ENCODE results near the gene FGF18. TPM values are rescaled to one million over a fixed set of nuclear protein-coding genes. Genes with fewer than 3 reads are reported as not detected.

FGF18 gene
- total and polyA plus RNA-seq, 9 of the 15 experiments (the other 6 are each of a cell fraction or from before 2014, with no cell fraction given), result 0.05 to 0.18 (median 0.11) TPM; not detected in 6

DNA sequence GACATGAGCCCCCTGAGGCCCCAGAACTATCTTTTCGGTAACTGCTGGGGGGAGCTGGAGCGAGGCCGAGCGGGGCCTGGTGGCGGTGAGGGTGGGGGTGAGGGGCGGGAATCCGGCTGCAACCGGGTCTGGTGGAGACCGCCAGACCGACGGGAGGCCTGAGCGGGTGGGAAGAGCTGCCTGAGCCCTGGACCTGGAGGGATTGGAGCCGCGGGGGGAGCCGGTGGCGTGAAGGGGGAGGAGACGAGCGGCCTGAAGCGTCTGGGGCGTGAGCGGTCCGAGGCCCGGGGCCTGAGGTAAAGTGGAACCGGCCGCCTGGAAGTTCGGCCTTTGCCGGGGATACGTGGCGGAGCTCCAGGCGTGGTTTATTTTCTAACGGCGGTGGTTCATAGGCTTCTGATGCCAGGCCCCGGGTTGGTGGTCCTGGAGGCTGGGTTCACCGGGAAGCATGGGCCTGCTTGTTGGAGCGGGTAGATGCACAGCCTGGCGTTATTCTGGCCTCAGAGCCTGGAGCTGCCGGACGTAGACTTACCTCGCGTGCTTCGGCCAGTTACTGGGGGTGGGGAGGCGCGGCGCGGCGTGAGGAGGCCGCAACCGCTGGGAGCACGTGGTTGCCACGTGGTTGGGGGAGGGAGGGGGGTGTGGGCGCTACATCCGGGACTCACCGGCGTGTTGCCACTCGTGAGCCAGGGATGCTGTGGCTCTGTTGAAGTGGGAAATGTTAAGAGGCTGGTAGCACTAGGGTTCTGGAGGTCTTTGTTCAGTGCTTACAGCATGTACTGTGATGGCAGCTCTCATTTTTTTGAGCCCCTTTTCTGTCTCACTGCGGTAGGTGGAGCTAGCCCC, 31.3 kb upstream of the FGF18 start (continued):
- TF ChIP-seq NFRKB (IDR thresholded peaks at IDR 0.05; ENCODE audit: low read depth) (peak; percentile 51; the same call in 1 of the 2 replicates), SMARCC2 (IDR thresholded peaks at IDR 0.05; ENCODE audit: low read depth) (no peak), JUN (IDR thresholded peaks at IDR 0.05; ENCODE audit: borderline replicate concordance, low read depth, low read length) (peak; percentile 83; the same call in 1 of the 2 replicates), JUN (CRISPR knock-in tag; IDR thresholded peaks at IDR 0.05; ENCODE audit: borderline replicate concordance) (no peak; the same call in 1 of the 2 replicates), RHOXF2B (CRISPR knock-in tag; conservative IDR thresholded peaks at IDR 0.05) (no peak), MEIS2 (IDR thresholded peaks at IDR 0.05; ENCODE audit: partially characterized antibody) (no peak), ZFX (CRISPR knock-in tag; IDR thresholded peaks at IDR 0.05) (peak; percentile 91), SMAD3 (CRISPR knock-in tag; conservative IDR thresholded peaks at IDR 0.05) (no peak), ZBED1 (IDR thresholded peaks at IDR 0.05) (no peak), FOXP1 (CRISPR knock-in tag; IDR thresholded peaks at IDR 0.05) (peak; percentile 22; the same call in 1 of the 2 replicates), EZH2 (IDR thresholded peaks at IDR 0.05; ENCODE audit: borderline replicate concordance, low read depth, low read length) (no peak), PHF21A (IDR thresholded peaks at IDR 0.05; ENCODE audit: borderline replicate concordance, low read depth) (no peak), POU5F1 (IDR thresholded peaks at IDR 0.05; ENCODE audit: borderline replicate concordance, low read depth, low read length, partially characterized antibody) (no peak), ARNT (IDR thresholded peaks at IDR 0.05) (no peak), ERF (CRISPR knock-in tag; IDR thresholded peaks at IDR 0.05) (no peak; the same call in 1 of the 2 replicates), LCOR (CRISPR knock-in tag; IDR thresholded peaks at IDR 0.05) (peak; percentile 61; the same call in 1 of the 2 replicates), ELF1 (tag; IDR thresholded peaks at IDR 0.05) (peak; percentile 21; the same call in 1 of the 2 replicates), XRCC4 (IDR thresholded peaks at IDR 0.05; ENCODE audit: extremely low read depth, insufficient read depth, insufficient read length) (no peak), NR1H2 (CRISPR knock-in tag; IDR thresholded peaks at IDR 0.05) (no peak), CBX5 (IDR thresholded peaks at IDR 0.05; ENCODE audit: borderline replicate concordance, low read depth) (no peak)
- TF ChIP-seq, protein P1, sequence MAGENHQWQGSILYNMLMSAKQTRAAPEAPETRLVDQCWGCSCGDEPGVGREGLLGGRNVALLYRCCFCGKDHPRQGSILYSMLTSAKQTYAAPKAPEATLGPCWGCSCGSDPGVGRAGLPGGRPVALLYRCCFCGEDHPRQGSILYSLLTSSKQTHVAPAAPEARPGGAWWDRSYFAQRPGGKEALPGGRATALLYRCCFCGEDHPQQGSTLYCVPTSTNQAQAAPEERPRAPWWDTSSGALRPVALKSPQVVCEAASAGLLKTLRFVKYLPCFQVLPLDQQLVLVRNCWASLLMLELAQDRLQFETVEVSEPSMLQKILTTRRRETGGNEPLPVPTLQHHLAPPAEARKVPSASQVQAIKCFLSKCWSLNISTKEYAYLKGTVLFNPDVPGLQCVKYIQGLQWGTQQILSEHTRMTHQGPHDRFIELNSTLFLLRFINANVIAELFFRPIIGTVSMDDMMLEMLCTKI (IDR thresholded peaks at IDR 0.05; ENCODE audit: partially characterized antibody), result no peak
- TF ChIP-seq, protein P2, sequence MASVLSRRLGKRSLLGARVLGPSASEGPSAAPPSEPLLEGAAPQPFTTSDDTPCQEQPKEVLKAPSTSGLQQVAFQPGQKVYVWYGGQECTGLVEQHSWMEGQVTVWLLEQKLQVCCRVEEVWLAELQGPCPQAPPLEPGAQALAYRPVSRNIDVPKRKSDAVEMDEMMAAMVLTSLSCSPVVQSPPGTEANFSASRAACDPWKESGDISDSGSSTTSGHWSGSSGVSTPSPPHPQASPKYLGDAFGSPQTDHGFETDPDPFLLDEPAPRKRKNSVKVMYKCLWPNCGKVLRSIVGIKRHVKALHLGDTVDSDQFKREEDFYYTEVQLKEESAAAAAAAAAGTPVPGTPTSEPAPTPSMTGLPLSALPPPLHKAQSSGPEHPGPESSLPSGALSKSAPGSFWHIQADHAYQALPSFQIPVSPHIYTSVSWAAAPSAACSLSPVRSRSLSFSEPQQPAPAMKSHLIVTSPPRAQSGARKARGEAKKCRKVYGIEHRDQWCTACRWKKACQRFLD (CRISPR knock-in tag; IDR thresholded peaks at IDR 0.05), result peak; percentile 60; the same call in 1 of the 2 replicates
- TF ChIP-seq, protein P3, sequence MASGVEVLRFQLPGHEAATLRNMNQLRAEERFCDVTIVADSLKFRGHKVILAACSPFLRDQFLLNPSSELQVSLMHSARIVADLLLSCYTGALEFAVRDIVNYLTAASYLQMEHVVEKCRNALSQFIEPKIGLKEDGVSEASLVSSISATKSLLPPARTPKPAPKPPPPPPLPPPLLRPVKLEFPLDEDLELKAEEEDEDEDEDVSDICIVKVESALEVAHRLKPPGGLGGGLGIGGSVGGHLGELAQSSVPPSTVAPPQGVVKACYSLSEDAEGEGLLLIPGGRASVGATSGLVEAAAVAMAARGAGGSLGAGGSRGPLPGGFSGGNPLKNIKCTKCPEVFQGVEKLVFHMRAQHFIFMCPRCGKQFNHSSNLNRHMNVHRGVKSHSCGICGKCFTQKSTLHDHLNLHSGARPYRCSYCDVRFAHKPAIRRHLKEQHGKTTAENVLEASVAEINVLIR (CRISPR knock-in tag; IDR thresholded peaks at IDR 0.05), result no peak
- TF ChIP-seq, protein P4, sequence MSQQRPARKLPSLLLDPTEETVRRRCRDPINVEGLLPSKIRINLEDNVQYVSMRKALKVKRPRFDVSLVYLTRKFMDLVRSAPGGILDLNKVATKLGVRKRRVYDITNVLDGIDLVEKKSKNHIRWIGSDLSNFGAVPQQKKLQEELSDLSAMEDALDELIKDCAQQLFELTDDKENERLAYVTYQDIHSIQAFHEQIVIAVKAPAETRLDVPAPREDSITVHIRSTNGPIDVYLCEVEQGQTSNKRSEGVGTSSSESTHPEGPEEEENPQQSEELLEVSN (IDR thresholded peaks at IDR 0.05; ENCODE audit: borderline replicate concordance in 1 of 2, extremely low read depth in 1 of 2, insufficient read depth in 1 of 2, insufficient read length in 1 of 2, low read depth in 1 of 2, low read length in 1 of 2, poor library complexity in 1 of 2, severe bottlenecking in 1 of 2), result peak; percentile 96 to 98
